ENCODE results near the gene SMYD2.

Gene SMYD2

DNA sequence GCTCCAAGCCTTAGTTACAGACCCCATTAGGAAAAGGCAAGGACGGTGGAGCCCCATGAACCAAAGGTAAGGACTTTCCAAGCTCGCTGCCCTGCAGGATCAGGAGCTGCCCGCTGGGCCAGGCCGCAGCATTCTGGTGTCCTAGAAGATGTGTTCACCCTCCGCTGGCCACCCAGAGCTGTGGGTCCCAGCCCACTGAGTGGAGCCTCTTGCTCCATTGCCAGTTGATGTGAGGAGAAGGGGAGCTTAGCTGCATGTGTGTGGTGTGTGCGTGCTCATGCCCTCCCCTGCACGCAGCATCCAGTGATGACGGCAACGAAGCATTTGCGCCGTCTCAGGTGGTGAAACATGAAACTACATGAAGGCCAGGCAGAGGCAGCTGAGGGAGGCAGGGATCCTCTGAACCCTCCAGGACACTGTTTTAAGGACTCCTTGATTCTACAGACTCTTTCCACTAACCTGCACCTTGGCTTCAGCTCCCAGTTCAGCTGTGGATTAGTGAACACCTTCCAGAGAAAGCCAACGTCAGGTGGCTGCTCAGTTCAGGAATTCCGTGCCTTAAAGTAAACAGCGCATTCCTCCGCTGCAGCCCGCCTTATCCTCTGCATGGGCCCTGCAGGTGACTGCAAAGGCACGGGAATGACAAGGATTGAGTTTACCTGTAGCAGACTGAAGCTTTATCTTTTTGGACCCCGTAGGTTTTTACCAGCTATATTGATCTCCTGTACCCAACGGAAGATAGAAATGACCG lies 48.7 kb downstream of the SMYD2 start:
- DNase-seq (ENCODE audit: low read depth in 2 of 2) = no peak

DNA sequence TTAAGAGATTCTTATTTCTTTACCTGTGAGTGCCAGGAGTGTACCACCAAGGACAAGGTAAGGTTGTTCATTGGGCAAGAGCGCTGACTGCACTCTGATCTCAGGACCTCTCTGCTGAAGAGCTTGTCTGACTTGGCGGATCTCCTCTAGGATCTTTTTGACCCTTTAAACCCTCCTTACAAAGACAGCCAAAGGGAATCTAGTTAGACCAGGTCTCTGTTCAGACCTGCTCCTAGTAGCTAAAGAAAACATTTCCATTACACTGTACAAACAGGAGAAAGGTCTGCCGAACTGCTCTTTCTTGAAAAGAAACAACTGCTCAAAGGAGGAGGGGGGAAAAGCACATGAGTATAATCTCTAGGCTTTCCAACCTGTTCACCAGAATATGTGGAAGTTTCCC lies 49.3 kb downstream of the SMYD2 start:
- DNase-seq (ENCODE audit: low read depth in 2 of 2) = no peak

DNA sequence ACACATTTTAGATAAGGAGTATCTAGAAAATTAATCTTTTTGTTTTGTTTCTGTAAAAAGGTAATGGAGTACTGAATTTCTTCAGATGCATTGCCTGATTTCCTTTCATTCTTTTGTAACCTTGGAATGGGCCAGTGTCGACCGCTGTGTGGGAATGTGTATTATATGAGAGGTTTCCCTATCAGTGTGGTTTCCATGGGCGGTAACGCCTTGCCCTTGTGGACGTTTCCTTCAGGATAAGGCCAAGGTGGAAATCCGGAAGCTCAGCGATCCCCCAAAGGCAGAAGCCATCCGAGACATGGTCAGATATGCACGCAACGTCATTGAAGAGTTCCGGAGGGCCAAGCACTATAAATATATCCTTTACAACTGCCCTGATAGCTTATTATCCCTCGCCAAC lies 49.8 kb downstream of the SMYD2 start:
- DNase-seq (ENCODE audit: low read depth in 2 of 2) = no peak

DNA sequence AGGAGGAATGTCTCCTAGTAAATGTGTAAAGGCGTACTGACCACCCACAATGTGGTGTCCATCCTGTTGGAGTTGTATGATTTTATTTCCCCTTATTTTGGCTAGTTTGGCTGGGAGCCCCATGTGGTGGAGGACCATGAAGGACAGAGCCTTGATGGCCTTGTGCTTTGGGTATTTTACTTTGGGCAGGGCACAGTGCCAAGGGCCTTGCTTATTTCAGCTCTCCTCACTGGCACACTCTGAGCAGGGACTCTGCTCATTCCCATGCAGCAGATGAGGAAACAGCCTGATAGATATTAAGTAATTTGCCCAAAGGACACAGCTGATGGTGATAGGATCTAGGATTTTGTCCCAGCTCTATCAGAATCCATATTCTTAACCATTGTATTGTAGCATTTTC lies 50.2 kb downstream of the SMYD2 start:
- no peak for DNase-seq (ENCODE audit: low read depth in 2 of 2)

DNA sequence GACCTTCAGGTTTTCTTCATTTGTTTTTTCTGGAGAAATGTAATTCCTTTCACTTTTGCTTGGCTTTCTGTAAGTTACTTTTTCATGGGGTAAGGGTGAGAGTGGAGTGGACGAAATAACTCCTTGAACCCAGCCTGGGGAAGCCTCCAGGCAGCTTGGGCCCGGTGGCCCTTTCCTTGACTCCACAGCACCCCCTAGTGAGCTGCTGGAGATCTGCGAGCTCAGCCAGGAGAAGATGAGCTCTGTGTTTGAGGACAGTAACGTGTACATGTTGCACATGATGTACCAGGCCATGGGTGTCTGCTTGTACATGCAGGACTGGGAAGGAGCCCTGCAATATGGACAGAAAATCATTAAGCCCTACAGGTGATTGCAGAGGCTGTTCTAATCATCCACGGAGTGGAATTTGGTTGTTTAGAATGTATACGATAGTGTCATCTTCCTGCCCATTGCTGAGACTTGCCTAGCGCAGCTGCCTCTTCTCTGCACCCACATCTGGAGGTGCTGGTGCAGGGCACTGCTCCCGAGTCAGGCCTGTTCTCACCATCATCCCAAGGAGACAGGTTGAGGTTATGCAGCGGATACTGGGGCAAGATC lies 51.0 kb downstream of the SMYD2 start:
- DNase-seq (ENCODE audit: low read depth in 2 of 2) = no peak

DNA sequence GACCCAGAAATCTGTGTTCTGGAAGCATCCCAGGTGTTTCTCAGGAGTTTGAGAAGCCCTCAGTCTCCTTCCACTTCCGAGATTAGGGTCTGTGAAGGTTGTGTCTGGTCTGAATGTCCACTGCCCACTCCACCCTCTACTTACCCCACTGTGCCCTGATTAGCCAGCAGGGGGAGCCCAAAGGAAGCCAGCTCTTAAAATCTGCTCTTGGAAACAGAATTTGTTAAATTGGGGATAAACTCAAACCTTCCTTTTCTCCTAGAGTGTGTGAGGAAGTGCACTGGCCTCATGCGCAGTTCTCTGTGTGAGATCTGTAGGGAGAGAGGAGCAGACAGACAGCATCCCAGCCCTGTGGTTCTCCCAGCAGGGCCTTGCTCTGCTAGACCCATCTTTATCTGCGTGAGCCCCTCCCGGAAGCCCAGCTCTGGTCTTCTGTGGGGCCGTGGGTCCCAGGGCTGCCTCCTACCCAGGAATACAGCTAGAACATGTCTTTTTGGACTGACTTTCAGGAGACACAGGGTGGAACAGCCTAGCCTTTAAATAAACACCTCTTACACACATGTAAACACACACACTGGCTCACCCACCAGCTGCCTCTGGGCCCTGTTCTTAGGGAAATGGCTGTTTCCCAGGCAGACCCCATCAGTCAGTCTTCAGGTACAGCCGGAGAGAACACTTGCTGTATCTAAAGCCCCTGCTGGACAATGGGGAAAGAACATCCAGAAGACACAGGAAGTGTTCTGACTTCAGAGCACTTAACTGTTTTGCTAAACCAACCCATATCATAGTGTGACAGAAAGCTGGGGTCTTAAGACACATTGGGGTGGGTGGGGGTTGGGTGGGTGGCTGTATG lies 52.2 kb downstream of the SMYD2 start:
- peak in 1 of 2 experiments; percentile 24 for DNase-seq (ENCODE audit: low read depth in 2 of 2)

DNA sequence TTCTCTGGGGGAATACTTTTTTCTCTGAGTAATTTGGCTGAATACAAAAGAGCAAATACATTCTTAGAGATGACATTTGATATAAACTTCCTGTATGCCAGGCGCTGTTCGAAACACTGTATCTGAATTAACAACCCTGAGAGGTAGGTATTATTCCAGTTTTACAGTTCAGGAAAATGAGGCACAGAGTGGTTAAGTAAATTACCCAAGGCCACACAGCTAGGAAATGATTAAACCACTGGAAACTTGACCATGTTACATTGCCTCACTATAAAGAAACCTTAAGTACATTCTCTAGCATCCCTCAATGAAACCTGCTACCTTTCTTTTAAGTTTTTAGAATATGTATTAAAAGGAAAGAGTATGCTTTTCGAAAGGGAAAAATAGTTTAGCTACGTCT lies 54.6 kb downstream of the SMYD2 start:
- no peak for DNase-seq (ENCODE audit: low read depth in 2 of 2)

DNA sequence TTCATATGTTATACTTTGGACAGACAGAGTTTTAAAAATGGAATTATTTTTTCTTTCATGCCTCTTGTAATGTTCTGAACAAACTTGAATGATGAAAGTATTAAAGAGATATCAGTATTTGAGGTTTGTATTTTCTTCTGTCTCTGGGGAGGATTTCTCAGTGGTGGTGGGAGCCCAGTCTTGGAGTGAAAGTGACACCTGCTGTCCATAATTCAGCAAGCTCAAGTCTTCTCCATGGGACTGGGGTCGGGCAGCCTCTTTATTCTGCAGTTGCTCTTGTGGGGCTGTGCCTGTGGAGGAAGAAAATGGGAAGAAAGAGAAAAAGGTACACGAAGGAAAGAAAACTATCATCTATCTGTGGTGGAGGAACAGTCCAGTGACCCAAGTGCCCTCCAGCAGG lies 56.1 kb downstream of the SMYD2 start:
- DNase-seq (ENCODE audit: low read depth in 2 of 2) = no peak

DNA sequence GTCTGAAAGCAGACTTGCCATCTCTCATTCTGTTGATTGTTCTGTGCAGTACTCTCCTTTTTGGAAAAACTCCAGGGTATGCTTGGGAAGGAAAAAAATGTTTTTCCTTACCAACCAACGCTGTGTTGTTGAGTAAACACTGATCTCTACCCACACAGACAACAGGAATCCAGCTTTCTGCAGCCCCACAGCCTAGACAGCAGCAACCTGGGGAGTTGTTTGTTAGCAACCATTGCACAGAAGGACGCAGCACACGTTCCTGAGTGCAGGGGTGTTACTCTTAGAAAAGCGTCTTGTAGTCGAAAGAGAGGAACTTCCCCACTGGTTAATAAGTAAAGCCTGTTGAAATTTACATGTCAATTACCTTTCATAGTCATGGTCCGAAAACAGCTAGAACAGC lies 56.6 kb downstream of the SMYD2 start:
- DNase-seq (ENCODE audit: low read depth in 2 of 2) = no peak

DNA sequence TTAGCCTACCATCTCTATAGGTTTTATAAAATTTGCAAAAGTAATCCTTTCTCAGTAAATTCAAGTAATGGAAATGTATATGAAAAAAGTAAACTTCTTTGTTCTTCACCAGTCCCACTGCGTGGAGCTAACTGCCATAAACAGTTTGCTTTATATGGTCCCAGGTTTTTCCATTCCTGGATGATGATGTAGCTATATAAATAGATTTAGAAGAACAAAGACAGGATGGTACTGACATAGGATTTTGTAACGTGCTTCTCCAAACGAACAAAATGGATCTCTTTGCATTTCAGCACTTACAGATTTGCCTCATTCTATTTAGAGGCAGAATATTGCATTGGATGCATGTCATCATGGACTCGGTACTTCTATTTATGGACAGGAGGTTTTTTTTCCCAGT lies 57.3 kb downstream of the SMYD2 start:
- no peak for DNase-seq (ENCODE audit: low read depth in 2 of 2)

DNA sequence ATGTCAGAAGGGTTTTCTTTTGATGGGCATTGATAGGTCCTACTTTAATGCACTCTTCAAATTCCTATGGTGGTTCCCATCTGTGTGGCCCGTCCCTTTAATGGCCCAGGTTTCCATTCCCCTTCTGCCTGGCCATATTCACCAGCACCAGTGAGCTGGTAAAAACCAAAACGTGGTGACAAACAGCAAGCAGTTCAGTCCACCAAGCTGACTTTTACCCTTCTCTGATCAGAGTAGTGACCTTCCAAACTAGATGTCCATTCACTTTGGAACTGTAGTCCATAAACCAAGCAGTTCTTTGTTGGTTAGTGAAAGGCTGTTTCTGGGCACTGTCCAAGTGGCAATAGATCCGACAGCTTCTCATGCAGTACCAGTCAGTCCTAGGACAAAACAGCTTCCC lies 60.5 kb downstream of the SMYD2 start:
- DNase-seq (ENCODE audit: low read depth in 2 of 2) = no peak

DNA sequence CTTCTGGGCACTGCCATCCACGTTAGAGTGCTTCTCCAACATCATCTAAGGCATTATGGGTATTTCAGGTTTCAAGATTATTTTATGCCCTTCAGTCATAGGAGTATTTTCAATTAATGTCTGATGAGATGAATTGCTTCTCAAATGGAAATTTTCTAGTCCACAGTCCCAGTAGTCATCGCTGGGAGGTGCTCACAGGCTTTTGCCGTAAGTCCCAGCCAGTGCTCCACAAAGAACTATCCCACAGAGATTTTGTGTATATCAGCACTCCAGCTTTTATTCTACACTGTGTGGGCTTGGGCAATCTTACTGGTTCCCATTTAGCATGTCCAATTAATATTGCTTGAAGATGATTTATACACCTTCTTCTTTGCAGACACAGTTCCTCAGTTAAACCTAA lies 61.0 kb downstream of the SMYD2 start:
- DNase-seq (ENCODE audit: low read depth in 2 of 2) = no peak

DNA sequence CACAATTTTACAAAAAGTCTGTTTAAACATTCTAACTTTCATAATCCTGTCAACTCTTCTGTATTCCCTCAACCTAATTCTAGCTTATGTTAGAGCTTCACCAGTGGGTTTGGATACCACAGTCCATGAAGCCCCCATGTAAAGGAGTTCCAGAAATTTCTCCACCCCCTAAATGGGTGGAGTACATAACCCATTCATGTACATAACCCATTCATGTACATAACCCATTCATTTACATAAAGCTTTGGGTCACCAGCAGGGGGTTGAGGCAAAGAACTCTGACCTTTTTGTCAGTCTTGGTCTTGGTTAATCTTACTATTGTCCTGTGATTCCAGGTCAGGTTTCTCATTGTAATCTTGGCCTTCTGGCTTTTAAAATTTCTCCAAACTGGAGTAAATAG lies 61.6 kb downstream of the SMYD2 start:
- DNase-seq (ENCODE audit: low read depth in 2 of 2) = no peak

DNA sequence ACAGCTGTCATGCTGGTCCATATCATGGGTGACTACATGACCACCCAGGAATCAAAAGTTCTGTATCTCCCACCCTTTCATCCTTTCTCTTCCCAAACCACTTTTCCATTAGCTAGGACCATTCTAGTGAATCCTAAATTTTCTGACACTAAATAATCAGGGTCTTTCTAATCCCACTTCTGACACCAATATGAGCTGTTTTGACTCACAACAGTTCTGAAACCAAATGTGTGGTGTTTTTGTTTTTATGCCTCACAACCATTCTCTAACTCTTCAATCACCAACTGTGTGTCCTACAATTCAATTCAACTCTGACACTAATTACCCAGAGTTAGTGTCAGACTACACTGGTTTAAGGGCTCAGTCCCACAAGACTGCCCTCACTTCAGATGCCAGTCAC lies 63.9 kb downstream of the SMYD2 start:
- no peak for DNase-seq (ENCODE audit: low read depth in 2 of 2)

DNA sequence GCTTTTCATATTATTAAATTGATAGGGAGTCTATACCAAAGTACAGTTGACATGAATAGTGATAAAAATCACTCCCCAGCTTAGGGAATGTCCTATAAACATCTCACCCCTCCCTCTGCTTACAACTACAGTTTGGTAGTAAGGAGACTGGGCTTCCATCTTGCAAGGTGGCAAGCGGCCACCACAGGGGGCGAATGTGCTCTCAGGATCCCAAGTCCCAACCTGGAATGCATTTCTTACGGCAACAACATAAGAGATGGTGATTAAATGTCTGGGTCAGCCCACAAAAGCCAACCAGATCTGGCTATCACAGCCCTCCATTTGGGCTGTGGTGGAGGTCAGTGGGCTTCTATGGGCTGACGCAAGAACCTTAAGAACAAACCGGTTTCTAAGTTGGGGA lies 68.0 kb downstream of the SMYD2 start:
- DNase-seq (ENCODE audit: low read depth in 2 of 2) = no peak

DNA sequence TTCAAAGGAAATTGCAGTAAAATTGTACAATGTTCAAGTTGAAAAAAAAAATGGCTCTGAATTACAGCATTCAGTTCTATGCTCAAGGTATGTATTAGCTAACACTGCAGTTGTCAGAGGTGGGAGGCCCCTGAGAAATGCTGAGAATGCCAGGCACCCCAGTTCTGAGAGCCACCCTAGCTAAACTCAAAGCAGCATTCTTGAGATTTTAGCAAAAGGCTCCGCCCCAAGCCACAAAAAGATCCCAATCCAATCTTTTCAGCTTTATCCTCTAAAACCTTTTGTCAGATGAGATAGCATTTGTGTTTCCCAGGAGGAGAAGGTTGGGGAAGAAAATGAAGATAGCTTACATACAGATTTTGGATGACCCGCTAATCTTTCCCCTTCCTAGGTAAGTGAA lies 68.8 kb downstream of the SMYD2 start:
- DNase-seq (ENCODE audit: low read depth in 2 of 2) = no peak

DNA sequence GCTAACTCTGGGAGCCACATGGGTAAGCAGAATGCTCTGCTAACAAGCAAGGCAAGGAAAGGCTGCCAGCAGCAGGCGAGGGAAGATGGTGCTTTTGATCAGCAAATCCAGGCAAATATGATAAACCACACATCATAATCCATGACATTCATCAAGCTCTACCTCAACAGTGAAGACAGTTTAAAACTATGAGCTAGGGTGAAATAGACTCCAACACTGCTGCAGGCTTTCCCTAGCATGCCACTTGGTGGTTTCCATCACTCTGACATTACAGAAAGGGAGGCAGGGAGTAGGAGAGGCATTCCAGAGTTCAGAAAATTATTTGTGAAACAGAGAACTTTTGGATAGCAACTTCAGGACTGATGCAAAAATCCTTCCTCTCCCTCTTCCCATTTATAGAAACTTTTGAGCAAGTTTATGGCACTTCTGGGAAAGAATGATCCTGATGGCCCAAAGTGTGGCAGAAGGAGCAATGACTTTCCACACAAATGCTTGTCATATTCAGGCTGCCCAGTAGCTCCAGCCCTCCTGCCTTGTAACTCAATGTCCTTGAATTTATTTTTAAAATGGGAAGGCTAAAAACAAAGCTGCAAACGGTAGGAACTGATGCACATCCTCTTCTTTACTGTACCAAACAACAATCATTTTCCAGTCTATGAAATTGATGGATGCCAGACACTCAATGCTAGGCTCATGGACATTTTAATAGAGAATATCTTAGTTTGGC lies 70.8 kb downstream of the SMYD2 start:
- DNase-seq (ENCODE audit: low read depth in 2 of 2) = no peak

DNA sequence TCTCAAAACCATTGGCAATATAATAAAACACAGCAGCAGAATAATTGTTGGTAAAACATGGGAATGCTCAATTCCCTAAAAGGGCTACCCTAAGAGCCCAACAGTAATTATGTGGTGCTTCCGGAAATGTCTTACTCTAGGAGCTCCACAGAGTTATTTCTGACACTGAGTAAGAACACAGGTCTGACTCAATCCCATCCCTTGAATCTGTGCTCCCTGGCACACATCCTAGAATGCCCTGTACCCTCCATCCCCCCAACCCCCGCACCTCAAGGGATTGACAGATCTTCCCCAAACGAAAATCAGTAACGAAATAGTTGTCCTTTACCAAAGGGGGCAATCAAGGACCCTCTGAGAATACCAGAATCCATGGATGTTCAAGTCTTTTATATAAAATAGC lies 71.9 kb downstream of the SMYD2 start:
- DNase-seq (ENCODE audit: low read depth in 2 of 2) = no peak

DNA sequence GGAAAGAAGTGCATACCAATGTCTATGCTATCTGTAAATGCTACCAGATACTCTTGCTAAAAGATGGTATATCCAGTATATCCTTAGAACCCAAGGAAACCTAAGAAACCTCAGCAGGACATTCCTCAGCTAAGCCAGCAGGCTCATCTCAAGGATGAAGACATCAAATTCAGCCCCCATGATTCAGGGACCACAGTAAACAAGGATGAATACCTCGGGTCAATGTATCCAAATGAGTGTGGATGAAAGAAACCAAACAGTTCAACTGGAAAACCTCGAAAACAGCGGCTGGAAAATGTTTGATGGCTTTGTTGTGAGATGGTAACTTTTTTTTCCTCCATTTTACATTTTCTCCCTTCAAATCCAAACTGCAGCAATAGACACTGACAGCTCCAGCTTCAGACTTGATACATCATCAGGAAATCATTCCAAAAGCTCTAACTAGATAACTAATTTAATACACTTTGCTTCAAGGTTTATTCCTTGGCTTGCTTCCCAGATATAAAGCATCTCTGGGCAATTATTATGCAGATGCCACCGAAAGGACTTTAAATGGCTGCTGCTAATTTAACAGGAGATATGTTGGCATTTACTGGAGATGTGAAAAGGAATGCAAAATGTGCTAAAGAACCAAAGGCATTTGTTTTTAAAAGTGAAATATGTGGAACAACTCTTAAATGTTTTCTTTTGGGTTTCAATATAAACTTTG lies 73.6 kb downstream of the SMYD2 start:
- no peak for DNase-seq (ENCODE audit: low read depth in 2 of 2)

DNA sequence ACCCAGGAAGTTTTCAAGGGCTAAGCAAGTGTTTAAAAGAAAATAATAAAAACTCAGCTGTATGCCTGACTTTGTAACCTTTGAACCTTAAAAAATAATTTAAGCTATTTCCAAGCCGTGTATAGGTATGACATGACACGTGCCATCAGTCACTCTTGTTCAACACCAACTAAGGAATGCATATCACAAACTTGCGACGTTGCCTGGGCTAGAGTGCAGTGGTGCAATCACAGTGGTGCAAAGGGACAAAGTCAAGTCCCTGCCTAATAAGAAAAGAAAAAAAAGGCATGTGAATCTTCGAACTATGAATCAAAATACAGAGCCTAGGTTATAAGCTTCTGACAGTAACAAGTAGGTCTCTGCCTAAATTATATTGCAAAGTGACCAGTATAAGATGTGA lies 79.2 kb downstream of the SMYD2 start:
- no peak for DNase-seq (ENCODE audit: low read depth in 2 of 2)

DNA sequence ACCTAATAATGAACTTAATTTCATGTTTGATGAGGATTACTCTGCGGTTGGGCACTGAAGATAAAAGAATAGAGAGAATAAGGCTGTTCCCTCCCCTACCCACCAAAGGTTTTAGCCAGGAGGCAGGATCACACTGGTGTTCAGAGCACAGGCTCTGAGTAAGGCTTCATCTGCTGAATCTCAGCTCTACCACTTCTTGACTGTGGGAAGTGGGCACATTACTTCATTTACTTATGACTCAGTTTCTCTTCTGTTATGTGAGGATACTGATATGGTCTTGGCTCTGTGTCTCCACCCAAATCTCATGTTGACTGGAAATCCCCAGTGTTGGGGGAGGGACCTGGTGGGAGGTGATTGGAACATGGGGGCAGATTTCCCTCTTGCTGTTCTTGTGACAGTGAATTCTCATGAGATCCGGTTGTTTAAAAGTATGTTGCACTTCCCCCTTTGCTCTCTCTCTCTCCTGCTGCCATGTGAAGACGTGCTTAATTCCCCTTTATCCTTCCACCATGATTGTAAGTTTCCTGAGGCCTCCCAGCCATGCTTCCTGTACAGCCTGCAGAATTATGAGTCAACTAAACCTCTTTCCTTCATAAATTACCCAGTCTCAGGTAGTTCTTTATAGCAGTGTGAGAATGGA lies 79.7 kb downstream of the SMYD2 start:
- no peak for DNase-seq (ENCODE audit: low read depth in 2 of 2)
